ENCODE data around the gene APPL2. TPM values are rescaled to one million over a fixed set of nuclear protein-coding genes. Genes with fewer than 3 reads are reported as not detected.

APPL2 gene
- total RNA-seq, 1 experiment from 2014 or later: 16.1 TPM

- no peaks in the 10 kb centered on the region for H3K27me3 Mint-ChIP-seq (ENCODE audit: low read depth)
- H3K36me3 Mint-ChIP-seq: peaks cover 12% of the 10 kb centered on the region
- CTCF ChIA-PET: interaction anchor here (0.7 kb wide), 1 partner anchor 181 kb away, joined by 3 read pairs; no protein-coding TSS in a partner anchor
- no peak overlapping the region for H3K4me3 Mint-ChIP-seq
- no peak overlapping the region for H3K27ac Mint-ChIP-seq
- peaks cover 4% of the 10 kb centered on the region; the same call in 1 of the 2 replicates for H3K4me1 Mint-ChIP-seq
- no peaks in the 10 kb centered on the region for H3K9me3 Mint-ChIP-seq
- no peak for ATAC-seq
- DNase-seq (ENCODE audit: low spot score): no peak
- no peak for TF ChIP-seq EMX1 (CRISPR knock-in tag; IDR thresholded peaks at IDR 0.05)
- TF ChIP-seq KAT7 (CRISPR knock-in tag; IDR thresholded peaks at IDR 0.05; ENCODE audit: borderline replicate concordance): no peak
- no peak for TF ChIP-seq OVOL2 (CRISPR knock-in tag; IDR thresholded peaks at IDR 0.05; ENCODE audit: borderline replicate concordance)
- TF ChIP-seq SMAD4 (CRISPR knock-in tag; IDR thresholded peaks at IDR 0.05): no peak
- POLR2A ChIA-PET: no interaction called here
Measured at GRCh38 chr12:105202202-105202601, 33.8 kb downstream of the APPL2 start.

GRCh38 chr12:105201299-105201698 is 34.7 kb downstream of the APPL2 start:
- no peak for TF ChIP-seq ATF2 (CRISPR knock-in tag; IDR thresholded peaks at IDR 0.05; ENCODE audit: borderline replicate concordance, low read depth)
- no peak for TF ChIP-seq ZNF317 (CRISPR knock-in tag; IDR thresholded peaks at IDR 0.05; ENCODE audit: borderline replicate concordance, low read depth)
- no peak for TF ChIP-seq ZNF425 (CRISPR knock-in tag; conservative IDR thresholded peaks at IDR 0.05)
- TF ChIP-seq NFE2L1 (CRISPR knock-in tag; IDR thresholded peaks at IDR 0.05): no peak
- TF ChIP-seq CREM (CRISPR knock-in tag; IDR thresholded peaks at IDR 0.05): no peak
- TF ChIP-seq CREB1 (CRISPR knock-in tag; IDR thresholded peaks at IDR 0.05): no peak
- TF ChIP-seq GRHL2 (CRISPR knock-in tag; IDR thresholded peaks at IDR 0.05; ENCODE audit: insufficient replicate concordance, severe bottlenecking): no peak
- TF ChIP-seq IRF1 (CRISPR knock-in tag; IDR thresholded peaks at IDR 0.05): no peak
- no peak for TF ChIP-seq AFF4 (CRISPR knock-in tag; IDR thresholded peaks at IDR 0.05; ENCODE audit: borderline replicate concordance)
- Mint-ChIP-seq H3K4me1 (peaks cover 4% of the 10 kb centered on the region; the same call in 1 of the 2 replicates), H3K9me3 (no peaks in the 10 kb centered on the region), H3K4me3 (no peak overlapping the region), H3K36me3 (peaks cover 4% of the 10 kb centered on the region; the same call in 1 of the 2 replicates), H3K27ac (no peak overlapping the region), H3K27me3 (ENCODE audit: low read depth) (no peaks in the 10 kb centered on the region)
- DNase-seq (ENCODE audit: low spot score): no peak
- no peak for ATAC-seq
- POLR2A ChIA-PET: no interaction called here
- CTCF ChIA-PET: interaction anchor here (0.7 to 1.0 kb wide), 2 partner anchors 182 to 183 kb away, joined by 3 read pairs; no protein-coding TSS in a partner anchor

- Mint-ChIP-seq H3K36me3 (peaks cover 5% of the 10 kb centered on the region; the same call in 1 of the 2 replicates), H3K27ac (no peak overlapping the region), H3K9me3 (no peaks in the 10 kb centered on the region), H3K4me1 (peaks cover 4% of the 10 kb centered on the region; the same call in 1 of the 2 replicates), H3K27me3 (ENCODE audit: low read depth) (no peaks in the 10 kb centered on the region), H3K4me3 (no peak overlapping the region)
- ATAC-seq (no peak), DNase-seq (ENCODE audit: low spot score) (no peak)
- CTCF ChIA-PET: interaction anchor here (1.0 kb wide), 1 partner anchor 183 kb away, joined by 3 read pairs; no protein-coding TSS in a partner anchor
- POLR2A ChIA-PET: no interaction called here
- no peak for TF ChIP-seq IRF1 (CRISPR knock-in tag; IDR thresholded peaks at IDR 0.05)
- TF ChIP-seq SMAD3 (CRISPR knock-in tag; IDR thresholded peaks at IDR 0.05; ENCODE audit: borderline replicate concordance): no peak
- TF ChIP-seq RORB (CRISPR knock-in tag; IDR thresholded peaks at IDR 0.05): no peak
- no peak for TF ChIP-seq SP1 (CRISPR knock-in tag; conservative IDR thresholded peaks at IDR 0.05)
- TF ChIP-seq ZBTB43 (CRISPR knock-in tag; IDR thresholded peaks at IDR 0.05): no peak
- no peak for TF ChIP-seq ZSCAN18 (CRISPR knock-in tag; IDR thresholded peaks at IDR 0.05)
- TF ChIP-seq FOXP1 (CRISPR knock-in tag; IDR thresholded peaks at IDR 0.05; ENCODE audit: borderline replicate concordance): no peak
Measured at GRCh38 chr12:105200385-105200784, 35.6 kb downstream of the APPL2 start.
